ENCODE data around the gene ICAM2.

GRCh38 chr17:63999680-64000531, 20.5 kb downstream of the ICAM2 start:
- TF ChIP-seq CTCF (IDR thresholded peaks at IDR 0.05 in 4 of 5, conservative IDR thresholded peaks at IDR 0.05 in 1 of 5) (no peak), POLR2A (IDR thresholded peaks at IDR 0.05) (no peak)
